Uterus (tissue), 2 donors: ENCODE measurements around the gene CREBL2.

Experiments
- CTCF ChIP-seq, 4 experiments: fragments of 200-600 bp in 2 of 4; fragments of 450-650 bp in 2 of 4; sonication (generic) in 2 of 4; IDR thresholded peaks; one replicate each; pipeline ENCODE4 v1.5.1; 2016 to 2019; ENCODE audit warnings: antibody characterized with exemption in 4 of 4, mild to moderate bottlenecking in 2 of 4, moderate library complexity in 1 of 4
- POLR2A ChIP-seq, 2 donors: fragments of 450-650 bp; IDR thresholded peaks; one replicate each; pipeline ENCODE4 v1.6.1; 2016; ENCODE audit warnings: antibody characterized with exemption in 2 of 2, mild to moderate bottlenecking in 1 of 2, moderate library complexity in 1 of 2

DNA sequence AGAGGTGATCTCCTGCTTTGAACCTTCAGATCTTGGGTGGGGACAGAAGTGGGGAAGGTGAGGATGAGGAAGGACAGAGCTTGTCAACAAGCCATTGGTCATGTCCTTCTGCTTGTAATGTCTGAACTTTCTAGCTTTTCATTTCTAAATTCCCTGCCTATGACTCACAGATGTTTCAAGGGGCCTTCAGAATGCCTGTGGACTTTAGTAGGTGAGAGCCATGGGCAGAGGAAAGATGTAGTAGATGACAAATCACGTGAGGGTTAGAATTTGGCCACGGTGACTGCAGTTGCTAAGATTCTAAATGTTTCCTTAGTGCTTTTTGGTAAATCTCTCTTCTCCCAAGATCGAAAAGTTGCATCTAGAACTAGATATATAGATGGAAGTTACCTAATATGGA, 18.7 kb upstream of the CREBL2 start:
- no peak for TF ChIP-seq CTCF (IDR thresholded peaks at IDR 0.05)
- TF ChIP-seq POLR2A (IDR thresholded peaks at IDR 0.05) = no peak
